Vagina (tissue), 2 donors: ENCODE data around the gene KRTAP29-1.

Experiments used
- CTCF ChIP-seq, 3 experiments: fragments of 450-650 bp in 2 of 3; fragments of 200-600 bp in 1 of 3; sonication (generic) in 1 of 3; IDR thresholded peaks; one replicate each; pipeline ENCODE4 v1.5.1; 2017 to 2019; ENCODE audit warnings: antibody characterized with exemption in 3 of 3, mild to moderate bottlenecking in 2 of 3, moderate library complexity in 2 of 3
- POLR2A ChIP-seq, 2 donors: fragments of 450-650 bp; IDR thresholded peaks; one replicate each; pipeline ENCODE4 v1.6.1; 2017; ENCODE audit warnings: antibody characterized with exemption in 2 of 2, mild to moderate bottlenecking in 2 of 2, moderate library complexity in 2 of 2
- POLR2AphosphoS5 ChIP-seq, 2 donors: sonication (generic); formaldehyde crosslinking; IDR thresholded peaks; one replicate each; pipeline ENCODE4 v1.9.0; 2017; ENCODE audit warnings: antibody characterized with exemption in 2 of 2, mild to moderate bottlenecking in 2 of 2, low read depth in 1 of 2; ENCODE audit not compliant: insufficient read depth in 1 of 2

DNA sequence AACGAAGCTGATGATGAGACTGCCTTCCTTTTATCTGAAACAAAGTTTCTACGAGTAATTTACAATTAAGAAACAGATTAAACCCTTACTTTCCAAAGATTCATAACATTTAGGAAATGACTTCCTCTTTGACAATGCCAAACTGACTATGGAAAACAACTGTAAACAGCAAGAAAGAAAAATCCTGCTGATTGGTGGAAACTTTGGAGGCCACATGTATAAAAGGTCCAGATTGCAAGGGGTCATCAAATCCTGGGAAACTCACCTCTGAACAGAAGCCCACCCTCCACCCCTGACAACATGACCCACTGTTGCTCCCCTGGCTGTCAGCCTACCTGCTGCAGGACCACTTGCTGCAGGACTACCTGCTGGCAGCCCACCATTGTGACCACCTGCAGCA is 37.6 kb downstream of the KRTAP29-1 start, which contains the start of gene KRTAP9-6:
- TF ChIP-seq CTCF (IDR thresholded peaks at IDR 0.05) (no peak), POLR2A (IDR thresholded peaks at IDR 0.05) (no peak), POLR2AphosphoS5 (IDR thresholded peaks at IDR 0.05; ENCODE audit: insufficient read depth in 1 of 2, low read depth in 1 of 2) (no peak)
